Nephron (organoid): ENCODE measurements around the gene ZC3H18.

Source experiments
- H3K27ac Mint-ChIP-seq, 3 experiments: 2 replicates each; pipeline ENCODE4 v1.8.0; 2020; ENCODE audit warnings: mixed read lengths in 3 of 3, mild to moderate bottlenecking in 2 of 3, moderate library complexity in 1 of 3
- H3K27me3 Mint-ChIP-seq: 2 replicates; pipeline ENCODE4 v1.8.0; 2021; ENCODE audit warnings: low read depth, mild to moderate bottlenecking, moderate library complexity, mixed read lengths
- H3K36me3 Mint-ChIP-seq: 2 replicates; pipeline ENCODE4 v1.8.0; 2020; ENCODE audit warnings: low read depth, mixed read lengths
- H3K4me1 Mint-ChIP-seq: 2 replicates; pipeline ENCODE4 v1.8.0; 2020; ENCODE audit warnings: mixed read lengths
- H3K4me3 Mint-ChIP-seq, 3 experiments: 2 replicates each; pipeline ENCODE4 v1.8.0; 2020; ENCODE audit warnings: mild to moderate bottlenecking in 3 of 3, mixed read lengths in 3 of 3, moderate library complexity in 2 of 3
- H3K9me3 Mint-ChIP-seq: 2 replicates; pipeline ENCODE4 v1.8.0; 2020; ENCODE audit warnings: mixed read lengths
- CTCF ChIP-seq, 3 experiments: fragments of 200-600 bp; sonication (generic); IDR thresholded peaks; one replicate each; pipeline ENCODE4 v1.5.0; 2021; ENCODE audit warnings: antibody characterized with exemption in 3 of 3; ENCODE audit not compliant: unreplicated experiment in 3 of 3

Gene ZC3H18

GRCh38 chr16:88630433-88630832 is 60.2 kb downstream of the ZC3H18 start:
- TF ChIP-seq CTCF (IDR thresholded peaks at IDR 0.05; ENCODE audit: unreplicated experiment in 3 of 3): no peak
- Mint-ChIP-seq H3K4me1 (no peaks in the 10 kb centered on the region), H3K36me3 (peaks cover 40% of the 10 kb centered on the region), H3K27ac (no peak overlapping the region), H3K9me3 (no peaks in the 10 kb centered on the region), H3K4me3 (no peak overlapping the region), H3K27me3 (peaks cover 7% of the 10 kb centered on the region)

GRCh38 chr16:88630941-88631340 is 60.7 kb downstream of the ZC3H18 start:
- Mint-ChIP-seq H3K36me3 (peaks cover 40% of the 10 kb centered on the region), H3K9me3 (no peaks in the 10 kb centered on the region), H3K27me3 (peaks cover 10% of the 10 kb centered on the region), H3K4me1 (no peaks in the 10 kb centered on the region), H3K27ac (no peak overlapping the region), H3K4me3 (no peak overlapping the region)
- no peak for TF ChIP-seq CTCF (IDR thresholded peaks at IDR 0.05; ENCODE audit: unreplicated experiment in 3 of 3)

- H3K27ac Mint-ChIP-seq: no peak overlapping the region
- peaks cover 36% of the 10 kb centered on the region for H3K36me3 Mint-ChIP-seq
- no peaks in the 10 kb centered on the region for H3K9me3 Mint-ChIP-seq
- H3K4me3 Mint-ChIP-seq: no peak overlapping the region
- H3K4me1 Mint-ChIP-seq: no peaks in the 10 kb centered on the region
- TF ChIP-seq CTCF (IDR thresholded peaks at IDR 0.05; ENCODE audit: unreplicated experiment in 3 of 3): no peak
- H3K27me3 Mint-ChIP-seq: peaks cover 14% of the 10 kb centered on the region
Measured at GRCh38 chr16:88631384-88631783, 61.2 kb downstream of the ZC3H18 start.

- no peak overlapping the region for H3K4me3 Mint-ChIP-seq
Measured at GRCh38 chr16:88631920-88632586, 61.9 kb downstream of the ZC3H18 start.

GRCh38 chr16:88632587-88632930 is 62.4 kb downstream of the ZC3H18 start:
- H3K4me1 Mint-ChIP-seq: no peaks in the 10 kb centered on the region
- no peak overlapping the region for H3K27ac Mint-ChIP-seq
- no peaks in the 10 kb centered on the region for H3K9me3 Mint-ChIP-seq
- peaks cover 23% of the 10 kb centered on the region for H3K27me3 Mint-ChIP-seq
- no peak for TF ChIP-seq CTCF (IDR thresholded peaks at IDR 0.05; ENCODE audit: unreplicated experiment in 3 of 3)
- H3K4me3 Mint-ChIP-seq: no peak overlapping the region
- peaks cover 27% of the 10 kb centered on the region for H3K36me3 Mint-ChIP-seq

More at GRCh38 chr16:88631920-88632586, 61.9 kb downstream of the ZC3H18 start:
- Mint-ChIP-seq H3K27me3 (peaks cover 18% of the 10 kb centered on the region), H3K4me1 (no peaks in the 10 kb centered on the region), H3K27ac (no peak overlapping the region), H3K36me3 (peaks cover 30% of the 10 kb centered on the region), H3K9me3 (no peaks in the 10 kb centered on the region)
- no peak for TF ChIP-seq CTCF (IDR thresholded peaks at IDR 0.05; ENCODE audit: unreplicated experiment in 3 of 3)

DNA sequence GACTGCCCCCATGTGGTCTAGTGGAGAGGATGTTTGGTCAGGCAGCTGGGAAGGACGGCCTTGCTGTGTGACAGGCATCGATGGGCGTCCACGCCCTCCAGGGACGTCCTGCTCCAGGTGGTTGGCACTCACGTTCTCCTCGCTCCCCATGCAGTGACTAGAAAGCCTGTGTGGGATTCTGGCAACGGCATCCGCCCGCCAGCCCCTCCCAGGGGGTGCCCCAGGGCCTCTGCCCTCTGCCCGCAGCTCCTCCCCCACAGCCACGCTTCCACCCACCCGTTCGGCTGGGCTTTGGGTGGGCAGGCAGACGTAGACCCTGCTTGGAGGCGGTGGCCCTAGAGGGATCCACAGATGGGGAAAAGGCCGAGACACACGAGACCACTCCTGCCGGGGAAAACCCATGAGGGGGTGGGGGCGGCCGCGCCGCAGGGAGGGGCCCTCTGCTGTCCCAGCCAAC is 63.5 kb downstream of the ZC3H18 start:
- H3K4me1 Mint-ChIP-seq: no peaks in the 10 kb centered on the region
- H3K27me3 Mint-ChIP-seq: peaks cover 35% of the 10 kb centered on the region
- H3K4me3 Mint-ChIP-seq: peak overlapping the region in 1 of 3 experiments; percentile 25
- no peaks in the 10 kb centered on the region for H3K9me3 Mint-ChIP-seq
- H3K36me3 Mint-ChIP-seq: peaks cover 17% of the 10 kb centered on the region
- H3K27ac Mint-ChIP-seq: no peak overlapping the region
- TF ChIP-seq CTCF (IDR thresholded peaks at IDR 0.05; ENCODE audit: unreplicated experiment in 3 of 3): peak in 2 of 3 experiments; percentile 34 to 36
